HG02938 (cell line): Measurements from ENCODE around the gene KLK5.

Experiments
- ATAC-seq: cut with Tn5 transposase; IDR thresholded peaks from one replicate; pipeline ENCODE4 v1.9.1; 2021; ENCODE audit warnings: mild to moderate bottlenecking, moderate library complexity; ENCODE audit not compliant: unreplicated experiment

The KLK5 gene

GRCh38 chr19:50969413-50969760 lies 16.5 kb upstream of the KLK5 start, which contains the start of gene KLK6:
TSS of gene KLK6 (minus strand) at chr19:50969591. CDS start at chr19:50968104, 1,487 bp downstream.
- ATAC-seq, result no peak

GRCh38 chr19:50968716-50969412 lies 16.0 kb upstream of the KLK5 start:
- ATAC-seq, result no peak

GRCh38 chr19:50967929-50968715 lies 15.3 kb upstream of the KLK5 start:
- ATAC-seq, result no peak

- ATAC-seq, result no peak
Measured at GRCh38 chr19:50964266-50964665, 11.4 kb upstream of the KLK5 start.

GRCh38 chr19:50963381-50963780 lies 10.5 kb upstream of the KLK5 start:
- ATAC-seq, result no peak

GRCh38 chr19:50962245-50962644 lies 9.4 kb upstream of the KLK5 start:
- ATAC-seq, result no peak

- ATAC-seq, result no peak
Measured at GRCh38 chr19:50959731-50960500, 7.1 kb upstream of the KLK5 start.

- no peak for ATAC-seq
Measured at GRCh38 chr19:50957587-50957986, 4.7 kb upstream of the KLK5 start.

- ATAC-seq, result no peak
Measured at GRCh38 chr19:50949861-50950260, 3.0 kb downstream of the KLK5 start.

- ATAC-seq, result no peak
Measured at GRCh38 chr19:50947123-50947522, 5.7 kb downstream of the KLK5 start.

- no peak for ATAC-seq
Measured at GRCh38 chr19:50944795-50945194, 8.0 kb downstream of the KLK5 start.

GRCh38 chr19:50943074-50943828 lies 9.6 kb downstream of the KLK5 start:
- ATAC-seq, result no peak

- no peak for ATAC-seq
Measured at GRCh38 chr19:50939596-50939995, 13.2 kb downstream of the KLK5 start.

- ATAC-seq, result no peak
Measured at GRCh38 chr19:50933640-50934039, 19.2 kb downstream of the KLK5 start.

- no peak for ATAC-seq
Measured at GRCh38 chr19:50932690-50933083, 20.2 kb downstream of the KLK5 start.

- no peak for ATAC-seq
Measured at GRCh38 chr19:50932018-50932689, 20.7 kb downstream of the KLK5 start.

- ATAC-seq, result no peak
Measured at GRCh38 chr19:50931023-50931422, 21.8 kb downstream of the KLK5 start.

GRCh38 chr19:50928831-50929230 lies 24.0 kb downstream of the KLK5 start:
- ATAC-seq, result no peak

GRCh38 chr19:50926144-50926543 lies 26.7 kb downstream of the KLK5 start:
- no peak for ATAC-seq

- ATAC-seq, result no peak
Measured at GRCh38 chr19:50925734-50926133, 27.1 kb downstream of the KLK5 start.
